H1 (cell line): ENCODE measurements around the gene KRTAP1-3. TPM values are rescaled to one million over a fixed set of nuclear protein-coding genes. Genes with fewer than 3 reads are reported as not detected.

ENCODE experiments used
- CTCF ChIA-PET: fragments of 300-600 bp; sonication (Branson Sonifier 250); formaldehyde crosslinking; loops from one replicate; lab custom pipeline; 2021; ENCODE audit not compliant: partially characterized antibody; lab: Charles Lee
- POLR2A ChIA-PET: fragments of 300-600 bp; sonication (Branson Sonifier 250); formaldehyde crosslinking; loops from one replicate; lab custom pipeline; 2021; ENCODE audit warnings: inconsistent platforms; ENCODE audit not compliant: partially characterized antibody; lab: Charles Lee
- DNase-seq, 2 experiments: peaks; one replicate each; pipeline versions ENCODE4 v3.0.0 to v3.0.0-alpha.2; 2010 to 2022; ENCODE audit warnings: low spot score in 2 of 2, low read depth in 1 of 2, mixed read lengths in 1 of 2
- FAIRE-seq: peaks from 2 replicates; lab custom pipeline; 2011; peaks lifted over from hg19 to GRCh38; lab: Jason Lieb, UNC
- H2AFZ ChIP-seq: 2 replicates; pipeline ENCODE4 v1.8.1; 2012; ENCODE audit warnings: low read length, inconsistent platforms
- H2AK5ac ChIP-seq: 2 replicates; pipeline ENCODE4 v1.6.1; 2013; ENCODE audit warnings: low read depth, low read length
- H2BK120ac ChIP-seq: replicated peaks from 2 replicates; pipeline ENCODE3; 2013; ENCODE audit warnings: low read depth, low read length, inconsistent platforms
- H2BK12ac ChIP-seq: 2 replicates; pipeline ENCODE4 v1.6.1; 2013; ENCODE audit warnings: low read depth, low read length
- H2BK15ac ChIP-seq: 2 replicates; pipeline ENCODE4 v1.6.1; 2013; ENCODE audit warnings: low read length
- H2BK20ac ChIP-seq: 2 replicates; pipeline ENCODE4 v1.6.1; 2013; ENCODE audit warnings: low read length
- H2BK5ac ChIP-seq: 2 replicates; pipeline ENCODE4 v1.6.1; 2013; ENCODE audit warnings: low read depth, low read length
- H3K14ac ChIP-seq: 2 replicates; pipeline ENCODE4 v1.6.1; 2013; ENCODE audit warnings: inconsistent platforms; ENCODE audit not compliant: insufficient read length
- H3K18ac ChIP-seq: 2 replicates; pipeline ENCODE4 v1.6.1; 2013; ENCODE audit warnings: low read length; ENCODE audit errors: extremely low read depth
- H3K23ac ChIP-seq: 2 replicates; pipeline ENCODE4 v1.6.1; 2013; ENCODE audit warnings: inconsistent platforms; ENCODE audit not compliant: insufficient read length
- H3K23me2 ChIP-seq: 2 replicates; pipeline ENCODE4 v1.6.1; 2013; ENCODE audit warnings: low read depth, low read length
- H3K27ac ChIP-seq: 2 replicates; pipeline ENCODE4 v1.6.1; 2011; ENCODE audit warnings: low read depth, low read length, inconsistent platforms
- H3K27me3 ChIP-seq, 4 experiments: replicated peaks in 1 of 4; 1 replicate in 1 of 4; 2 replicates in 3 of 4; pipeline versions ENCODE4 v1.6.1 to v1.8.1; 2011 to 2013; ENCODE audit warnings: low read length in 3 of 4, mild to moderate bottlenecking in 3 of 4, inconsistent platforms in 2 of 4, mixed read lengths in 2 of 4, moderate library complexity in 1 of 4; ENCODE audit not compliant: control insufficient read depth in 3 of 4, insufficient read depth in 3 of 4; ENCODE audit errors: extremely low read depth in 1 of 4
- H3K36me3 ChIP-seq, 4 experiments: 2 replicates each; pipeline versions ENCODE4 v1.6.1 to v1.8.1; 2011 to 2013; ENCODE audit warnings: mild to moderate bottlenecking in 4 of 4, low read length in 3 of 4, moderate library complexity in 2 of 4, control low read depth in 1 of 4, inconsistent platforms in 1 of 4; ENCODE audit not compliant: insufficient read depth in 4 of 4, control insufficient read depth in 2 of 4
- H3K4ac ChIP-seq: replicated peaks from 2 replicates; pipeline ENCODE3; 2013; ENCODE audit warnings: low read length, low read depth, mixed read lengths, inconsistent platforms; ENCODE audit not compliant: insufficient read length
- H3K4me1 ChIP-seq, 4 experiments: replicated peaks in 1 of 4; 1 replicate in 1 of 4; 2 replicates in 3 of 4; pipeline versions ENCODE4 v1.6.1 to v1.8.1; 2011 to 2013; ENCODE audit warnings: low read length in 3 of 4, inconsistent platforms in 2 of 4, mixed read lengths in 1 of 4; ENCODE audit not compliant: insufficient read depth in 4 of 4, control insufficient read depth in 3 of 4
- H3K4me2 ChIP-seq, 2 experiments: 2 replicates each; pipeline versions ENCODE4 v1.6.1 to v1.8.1; 2011 to 2013; ENCODE audit warnings: low read depth in 2 of 2, low read length in 2 of 2, control low read depth in 1 of 2, inconsistent platforms in 1 of 2, mild to moderate bottlenecking in 1 of 2; ENCODE audit not compliant: insufficient read depth in 1 of 2
- H3K4me3 ChIP-seq, 4 experiments: fragments of 200-600, 300-600 bp in 1 of 4; sonication (generic), shearing (Covaris generic), sonication (Bioruptor Twin) in 1 of 4; 2 replicates each; pipeline versions ENCODE4 v1.5.1 to v1.8.1; 2011 to 2016; ENCODE audit warnings: low read length in 4 of 4, low read depth in 3 of 4, control low read depth in 2 of 4, inconsistent platforms in 2 of 4, mild to moderate bottlenecking in 2 of 4, mixed read lengths in 1 of 4, moderate library complexity in 1 of 4; ENCODE audit not compliant: insufficient read depth in 2 of 4; ENCODE audit errors: extremely low read depth in 1 of 4
- H3K56ac ChIP-seq: replicated peaks from 2 replicates; pipeline ENCODE3; 2013; ENCODE audit warnings: low read depth, mild to moderate bottlenecking, mixed read lengths, low read length, inconsistent platforms; ENCODE audit not compliant: insufficient read length
- H3K79me1 ChIP-seq: 2 replicates; pipeline ENCODE4 v1.6.1; 2013; ENCODE audit warnings: low read depth, low read length, control low read depth
- H3K79me2 ChIP-seq, 2 experiments: 2 replicates each; pipeline versions ENCODE4 v1.6.1 to v1.8.1; 2012 to 2013; ENCODE audit warnings: low read length in 2 of 2, mild to moderate bottlenecking in 2 of 2, inconsistent platforms in 1 of 2; ENCODE audit not compliant: insufficient read depth in 2 of 2, control insufficient read depth in 1 of 2
- H3K9ac ChIP-seq, 4 experiments: replicated peaks in 1 of 4; 1 replicate in 1 of 4; 2 replicates in 3 of 4; pipeline versions ENCODE4 v1.6.1 to v1.8.1; 2011 to 2013; ENCODE audit warnings: low read depth in 3 of 4, low read length in 3 of 4, control low read depth in 2 of 4, mild to moderate bottlenecking in 2 of 4, moderate library complexity in 2 of 4, inconsistent platforms in 1 of 4; ENCODE audit errors: extremely low read depth in 1 of 4
- H3K9me3 ChIP-seq, 2 experiments: 2 replicates each; pipeline versions ENCODE4 v1.6.1 to v1.8.1; 2012 to 2013; ENCODE audit warnings: mild to moderate bottlenecking in 2 of 2, moderate library complexity in 2 of 2, control low read depth in 1 of 2, inconsistent platforms in 1 of 2, low read depth in 1 of 2, low read length in 1 of 2, mixed read lengths in 1 of 2; ENCODE audit not compliant: insufficient read depth in 2 of 2
- H4K20me1 ChIP-seq, 2 experiments: replicated peaks in 1 of 2; 2 replicates each; pipeline versions ENCODE3 to v1.8.1; 2011 to 2013; ENCODE audit warnings: inconsistent platforms in 2 of 2, low read length in 2 of 2, mild to moderate bottlenecking in 1 of 2; ENCODE audit not compliant: insufficient read depth in 2 of 2, control insufficient read depth in 1 of 2
- H4K5ac ChIP-seq: 2 replicates; pipeline ENCODE4 v1.6.1; 2013; ENCODE audit warnings: low read length, low read depth, mixed read lengths, inconsistent platforms; ENCODE audit not compliant: insufficient read length
- H4K8ac ChIP-seq: 2 replicates; pipeline ENCODE4 v1.8.0; 2013; ENCODE audit warnings: mild to moderate bottlenecking, moderate library complexity, low read length, inconsistent platforms; ENCODE audit not compliant: insufficient read depth; ENCODE audit errors: extremely low read depth
- H4K91ac ChIP-seq: replicated peaks from 2 replicates; pipeline ENCODE3; 2013; ENCODE audit warnings: low read length, mixed read lengths, inconsistent platforms; ENCODE audit not compliant: insufficient read length
- CBX8 ChIP-seq: fragments of 300-800, 300-1000 bp; sonication (generic); IDR thresholded peaks from 2 replicates; pipeline ENCODE4 v1.7.1; 2016; ENCODE audit warnings: low read depth, low read length, borderline replicate concordance
- CHD2 ChIP-seq: IDR thresholded peaks from 2 replicates; pipeline ENCODE4 v1.6.1; 2012; ENCODE audit warnings: low read length, improper control_type of control experiment
- EP300 ChIP-seq, 2 experiments: IDR thresholded peaks; 1 replicate in 1 of 2; 2 replicates in 1 of 2; pipeline ENCODE4 v1.6.1; 2011 to 2012; ENCODE audit warnings: low read depth in 2 of 2, low read length in 2 of 2, mild to moderate bottlenecking in 2 of 2, borderline replicate concordance in 1 of 2, inconsistent platforms in 1 of 2, moderate library complexity in 1 of 2
- HDAC6 ChIP-seq: IDR thresholded peaks from one replicate; pipeline ENCODE4 v1.7.1; 2012; ENCODE audit warnings: low read depth, mild to moderate bottlenecking, inconsistent platforms, low read length, moderate library complexity
- JUN ChIP-seq: IDR thresholded peaks from 2 replicates; pipeline ENCODE4 v1.6.1; 2011; ENCODE audit warnings: low read depth, mild to moderate bottlenecking, improper control_type of control experiment, low read length
- MAFK ChIP-seq: IDR thresholded peaks from 2 replicates; pipeline ENCODE4 v1.6.1; 2012; ENCODE audit warnings: low read depth, mild to moderate bottlenecking, improper control_type of control experiment, low read length
- NANOG ChIP-seq: IDR thresholded peaks from 2 replicates; pipeline ENCODE4 v1.6.1; 2011; ENCODE audit warnings: low read length, low read depth, mild to moderate bottlenecking, inconsistent platforms; ENCODE audit not compliant: insufficient read depth, poor library complexity, severe bottlenecking
- SAP30 ChIP-seq: fragments of 300-600 bp; sonication (generic); IDR thresholded peaks from 2 replicates; pipeline ENCODE4 v1.7.1; 2012; ENCODE audit warnings: low read length, moderate library complexity, mild to moderate bottlenecking, inconsistent platforms; ENCODE audit not compliant: insufficient read depth, insufficient replicate concordance
- SIRT6 ChIP-seq: IDR thresholded peaks from one replicate; pipeline ENCODE4 v1.7.1; 2012; ENCODE audit warnings: low read length, inconsistent platforms
- TAF7 ChIP-seq: optimal IDR thresholded peaks from 2 replicates; pipeline ENCODE3; 2011; ENCODE audit warnings: low read depth, mild to moderate bottlenecking, inconsistent platforms, low read length, moderate library complexity, borderline replicate concordance
- YY1 ChIP-seq: IDR thresholded peaks from 2 replicates; pipeline ENCODE4 v1.6.1; 2011; ENCODE audit warnings: low read depth, mild to moderate bottlenecking, low read length
- WGBS, 2 experiments: shearing (Covaris generic) in 1 of 2; methylation state at CpG; one replicate each; pipeline versions ENCODE4 v1.1.6 to v1.1.7; 2013 to 2015; ENCODE audit warnings: low lambda C conversion rate in 2 of 2, mixed read lengths in 2 of 2, inconsistent platforms in 1 of 2, low coverage in 1 of 2, missing lambda C conversion rate in 1 of 2; ENCODE audit not compliant: insufficient replicate concordance in 2 of 2, insufficient coverage in 1 of 2, insufficient read length in 1 of 2; ENCODE audit errors: extremely low coverage in 1 of 2, missing lambda C conversion rate in 1 of 2; 5-methylcytosine and 5-hydroxymethylcytosine counted together
- polyA plus RNA-seq, 7 experiments: library from polyadenylated mRNA; depleted of rRNA in 3 of 7; stranded (reverse) in 5 of 7; unstranded in 2 of 7; fragments of >200 nt in 5 of 7; fragments of 200-250 nt in 2 of 7; gene quantifications; 1 replicate in 5 of 7; 2 replicates in 1 of 7; 4 replicates in 1 of 7; pipeline versions ENCODE4 v1.2.1 to v1.2.3, GENCODE V29; 2011 to 2013; ENCODE audit warnings: missing spikeins in 2 of 7, mixed read lengths in 2 of 7
- total RNA-seq: library from RNA; stranded (reverse); fragmentation: NEBNext Ultra II Directional; extraction: Animal tissue kit (Norgen Biotek cat#: 25700); gene quantifications from 2 replicates; pipeline ENCODE4 v1.2.1, GENCODE V29; 2021
- TF ChIP-seq, protein P1 (sequence below): IDR thresholded peaks from 2 replicates; pipeline ENCODE4 v1.6.1; 2012; ENCODE audit warnings: low read length, inconsistent platforms

The KRTAP1-3 gene
- total and polyA plus RNA-seq, 2 of the 8 experiments (the other 6 are each of a cell fraction or from before 2014, with no cell fraction given) = not detected

DNA sequence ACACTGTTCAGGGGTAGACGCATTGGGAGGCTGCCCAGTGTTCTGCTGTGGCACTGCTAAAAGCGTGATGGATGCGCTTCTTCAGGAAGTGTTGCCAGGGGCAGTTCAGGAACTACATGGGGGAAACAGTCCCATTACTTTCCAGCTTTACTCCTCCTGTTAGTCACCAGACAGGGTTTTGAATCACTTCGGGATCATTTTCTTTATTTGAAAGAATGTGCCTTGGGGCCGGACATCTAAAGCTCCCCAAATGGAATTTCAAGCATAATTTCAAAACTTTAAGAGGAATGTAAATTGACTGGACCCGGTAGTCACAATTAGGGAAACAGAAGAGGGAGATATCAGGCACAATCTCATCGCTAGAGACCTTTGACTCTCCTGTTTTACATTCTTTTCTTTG, 13.8 kb upstream of the KRTAP1-3 start:
- H2AFZ ChIP-seq = 0 out of 2 replicates have a peak overlapping the region, but pooled peaks have one; percentile 40
- peaks cover 0 to 2% (median 0%) of the 10 kb centered on the region in 4 experiments; a peak in 1 of 7 replicates for H3K4me1 ChIP-seq
- H3K4me3 ChIP-seq = no peak overlapping the region
- H4K5ac ChIP-seq = no peak overlapping the region
- H2BK15ac ChIP-seq = no peak overlapping the region
- H2AK5ac ChIP-seq = no peak overlapping the region
- no peaks in the 10 kb centered on the region for H3K27me3 ChIP-seq
- 82% methylated on average over 7 of the region's 7 CpGs; no CpG with 5 or more reads in 1 of the 2 experiments for WGBS, 2 experiments
- no peak overlapping the region for H3K27ac ChIP-seq
- no peaks in the 10 kb centered on the region for H3K9me3 ChIP-seq
- H2BK120ac ChIP-seq = no peak overlapping the region
- no peak overlapping the region for H3K23ac ChIP-seq
- no peak overlapping the region for H3K4me2 ChIP-seq
- no peak overlapping the region for H4K8ac ChIP-seq
- H3K4ac ChIP-seq = no peak overlapping the region
- no peaks in the 10 kb centered on the region for H3K79me2 ChIP-seq
- H3K9ac ChIP-seq = no peak overlapping the region
- POLR2A ChIA-PET = no interaction called here
- H4K91ac ChIP-seq = peak overlapping the region; percentile 19
- H2BK5ac ChIP-seq = no peak overlapping the region
- H4K20me1 ChIP-seq = no peaks in the 10 kb centered on the region
- H2BK20ac ChIP-seq = no peak overlapping the region
- H3K79me1 ChIP-seq = no peaks in the 10 kb centered on the region
- H3K18ac ChIP-seq = no peak overlapping the region; the same call in 1 of the 2 replicates
- H3K23me2 ChIP-seq = no peaks in the 10 kb centered on the region
- H2BK12ac ChIP-seq = no peak overlapping the region
- CTCF ChIA-PET = interaction anchor here (0.7 to 1.0 kb wide), 4 partner anchors 10 to 182 kb away, joined by 3 read pairs; no protein-coding TSS in a partner anchor
- no peaks in the 10 kb centered on the region for H3K36me3 ChIP-seq
- no peak overlapping the region for H3K14ac ChIP-seq
- FAIRE-seq (no peak), DNase-seq (no peak)
- no peak overlapping the region for H3K56ac ChIP-seq
- TF ChIP-seq YY1 = no peak
- no peak for TF ChIP-seq CHD2
- TF ChIP-seq, protein P1, sequence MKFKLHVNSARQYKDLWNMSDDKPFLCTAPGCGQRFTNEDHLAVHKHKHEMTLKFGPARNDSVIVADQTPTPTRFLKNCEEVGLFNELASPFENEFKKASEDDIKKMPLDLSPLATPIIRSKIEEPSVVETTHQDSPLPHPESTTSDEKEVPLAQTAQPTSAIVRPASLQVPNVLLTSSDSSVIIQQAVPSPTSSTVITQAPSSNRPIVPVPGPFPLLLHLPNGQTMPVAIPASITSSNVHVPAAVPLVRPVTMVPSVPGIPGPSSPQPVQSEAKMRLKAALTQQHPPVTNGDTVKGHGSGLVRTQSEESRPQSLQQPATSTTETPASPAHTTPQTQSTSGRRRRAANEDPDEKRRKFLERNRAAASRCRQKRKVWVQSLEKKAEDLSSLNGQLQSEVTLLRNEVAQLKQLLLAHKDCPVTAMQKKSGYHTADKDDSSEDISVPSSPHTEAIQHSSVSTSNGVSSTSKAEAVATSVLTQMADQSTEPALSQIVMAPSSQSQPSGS = no peak
- TF ChIP-seq NANOG = no peak
- TF ChIP-seq SIRT6 = no peak
- TF ChIP-seq JUN = no peak
- no peak for TF ChIP-seq CBX8
- no peak for TF ChIP-seq MAFK
- no peak for TF ChIP-seq HDAC6
- no peak for TF ChIP-seq EP300 (IDR thresholded peaks at IDR 0.05; ENCODE audit: borderline replicate concordance in 1 of 2, low read depth in 2 of 2, low read length in 2 of 2)
- TF ChIP-seq SAP30 = no peak
- TF ChIP-seq TAF7 = no peak
